Retina (tissue), 1 donor: ENCODE results near the gene FAR1.

Experiments
- DNase-seq: peaks from one replicate; pipeline ENCODE4 v3.0.0-alpha.2; 2016

The FAR1 gene

GRCh38 chr11:13778345-13778744 lies 109.9 kb downstream of the FAR1 start:
- no peak for DNase-seq

GRCh38 chr11:13781153-13781552 lies 112.7 kb downstream of the FAR1 start:
- no peak for DNase-seq
